NCI-H748 treated with DMSO at 0.1 percent for 48 hours (cell line): ENCODE data around the gene ZW10.
"Not testable (repeated sequence)": the region's sequence is repeated elsewhere in the genome, so short reads cannot be mapped to it uniquely, and the experiment has no call there.

ENCODE experiments used
- DNase-seq: peaks from one replicate; lab custom pipeline; 2025; lab: John Stamatoyannopoulos, UW

The ZW10 gene

DNA sequence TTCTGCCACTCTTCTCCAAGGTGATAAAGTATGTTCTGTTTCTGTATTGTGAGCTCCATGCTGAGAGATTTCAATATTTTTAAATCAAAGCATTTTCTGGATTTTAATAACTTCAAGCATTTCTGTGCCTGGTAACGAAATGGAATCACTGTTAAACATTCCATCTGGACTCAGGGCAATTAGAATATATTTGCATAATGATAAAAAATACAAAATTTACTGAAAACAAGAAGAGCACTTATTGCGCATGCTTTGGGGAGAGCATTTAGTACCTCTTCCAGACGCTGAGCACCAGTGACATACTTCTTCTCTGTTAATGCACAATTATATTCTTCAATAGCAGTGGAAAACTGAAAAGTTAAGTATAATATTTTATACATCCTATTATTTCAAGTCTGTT lies 13.3 kb downstream of the ZW10 start:
- DNase-seq = no peak

DNA sequence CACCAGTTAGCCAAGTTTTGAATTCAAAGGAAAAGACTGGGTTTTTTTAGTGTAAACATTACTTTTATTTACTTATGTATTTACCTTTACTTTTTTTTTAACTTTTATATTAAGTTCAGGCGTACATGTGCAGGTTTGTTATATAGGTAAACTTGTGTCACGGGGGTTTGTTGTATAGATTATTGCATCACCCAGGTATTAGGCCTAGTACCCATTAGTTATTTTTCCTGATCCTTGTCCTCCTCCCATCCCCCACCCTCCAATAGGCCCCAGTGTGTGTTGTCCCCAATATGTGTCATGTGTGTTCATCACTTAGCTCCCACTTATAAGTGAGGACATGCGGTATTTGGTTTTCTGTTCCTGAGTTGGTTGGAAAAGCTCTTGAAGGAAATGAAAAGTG lies 20.6 kb downstream of the ZW10 start:
- no peak for DNase-seq

DNA sequence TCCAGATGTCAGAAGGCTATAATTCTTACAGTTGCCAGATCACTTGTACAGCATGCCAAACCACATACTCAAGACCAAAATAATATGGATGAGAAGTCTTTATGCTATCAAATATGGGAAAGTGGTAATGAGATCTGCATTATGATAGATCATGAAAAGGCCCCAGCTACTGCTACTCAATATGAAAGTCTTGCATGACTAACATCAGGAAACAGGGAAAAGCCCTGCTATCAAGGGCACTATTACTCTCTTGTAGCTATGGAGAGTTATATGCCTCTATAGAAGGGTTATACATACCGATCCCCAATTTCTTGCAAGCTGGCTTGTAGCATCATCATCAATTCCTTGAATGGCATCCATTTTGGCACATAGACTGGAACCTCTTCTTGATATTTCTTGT lies 37.2 kb downstream of the ZW10 start:
- no peak for DNase-seq

DNA sequence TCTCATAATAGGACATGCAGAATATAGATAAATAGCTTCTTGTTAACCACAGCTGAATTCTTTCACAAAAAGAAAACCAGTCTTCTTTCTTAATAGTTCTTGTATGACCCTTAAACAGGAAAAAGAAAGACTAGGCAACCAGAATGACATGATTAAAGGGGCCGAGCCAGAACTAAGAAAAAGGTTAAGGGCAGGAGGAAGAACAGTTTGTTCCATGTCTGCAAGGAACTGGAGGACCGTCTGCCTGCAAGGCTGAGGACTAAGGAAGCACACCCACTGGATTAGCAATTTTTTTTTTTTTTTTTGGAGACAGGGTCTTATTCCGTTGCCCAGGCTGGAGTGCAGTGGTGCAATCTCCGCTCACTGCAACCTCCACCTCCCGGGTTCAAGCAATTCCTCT lies 41.4 kb downstream of the ZW10 start:
- no peak for DNase-seq

DNA sequence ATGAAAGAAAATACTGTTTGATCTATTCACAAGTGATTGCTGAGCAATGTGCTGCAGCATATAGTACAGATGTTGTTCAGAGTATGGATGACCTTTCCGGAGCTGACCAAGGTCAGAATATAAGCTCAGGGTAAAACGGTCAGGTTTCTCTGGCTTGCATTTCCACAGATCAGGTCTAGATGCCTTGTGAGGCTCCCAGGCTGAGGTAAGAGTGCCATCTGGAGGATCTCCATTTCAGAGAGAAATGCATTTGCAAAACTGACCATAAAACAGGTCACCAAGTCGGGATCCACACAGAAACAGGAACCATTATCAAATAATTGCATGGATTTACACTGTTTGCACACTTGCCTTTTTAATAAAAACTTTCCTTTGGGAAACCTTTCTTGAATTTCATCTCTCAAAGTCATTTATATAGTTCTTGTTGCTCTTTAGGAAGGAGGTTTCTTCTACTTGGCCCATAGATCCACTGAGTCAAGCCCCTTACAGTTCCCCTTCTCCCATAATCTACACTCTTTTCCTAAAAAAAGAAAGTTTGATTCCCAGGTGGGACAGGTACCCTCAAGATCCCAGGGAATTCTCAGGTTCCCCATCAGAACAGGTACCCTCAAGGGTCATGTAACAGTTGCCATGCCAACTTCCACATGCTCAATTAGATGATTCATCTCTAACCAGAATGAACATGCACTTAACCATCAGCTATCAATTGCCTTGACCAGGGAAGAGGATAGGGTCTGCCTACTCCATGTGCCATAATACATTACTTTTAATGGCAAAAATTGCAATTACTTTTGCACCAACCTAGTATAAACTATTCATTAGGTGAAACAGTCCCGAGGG lies 42.4 kb downstream of the ZW10 start:
- DNase-seq = peak; percentile 32

DNA sequence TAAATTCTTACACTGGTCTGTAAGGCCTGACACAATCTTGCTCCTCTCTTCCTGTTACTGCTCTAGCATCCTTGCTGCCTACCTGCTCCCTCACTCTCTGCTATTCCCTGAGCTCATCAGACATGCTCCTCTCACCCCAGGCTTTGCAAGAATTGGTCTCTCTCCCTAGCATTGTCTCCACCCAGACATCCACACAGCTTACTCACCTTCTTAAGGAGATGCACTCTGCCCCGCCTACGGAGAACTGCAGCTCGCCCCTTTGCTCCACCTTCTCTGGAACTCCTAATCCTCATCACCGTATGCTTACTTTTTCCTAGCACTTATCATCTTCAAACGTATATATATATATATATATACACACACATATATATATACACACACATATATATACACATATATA lies 44.0 kb downstream of the ZW10 start:
- no peak for DNase-seq

DNA sequence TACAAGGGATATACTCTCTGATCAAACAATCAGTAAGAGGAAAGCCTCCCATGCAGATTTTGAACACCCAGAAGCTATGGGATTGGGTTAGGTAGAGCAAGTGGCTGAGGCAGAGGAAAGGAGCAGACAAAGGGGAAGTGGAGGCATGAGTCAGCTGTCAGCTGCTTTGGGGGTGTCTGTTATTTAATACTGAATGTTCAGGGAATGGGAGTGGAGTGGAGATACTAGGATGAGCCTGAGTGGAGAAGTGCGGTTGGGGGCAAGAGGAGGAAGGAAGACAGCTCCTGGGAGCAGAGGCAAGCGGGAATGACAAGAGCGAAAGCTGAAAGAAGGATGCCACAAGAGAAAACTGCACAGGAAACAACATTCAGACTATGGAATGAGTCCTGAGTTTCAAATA lies 44.7 kb downstream of the ZW10 start:
- DNase-seq = no peak

DNA sequence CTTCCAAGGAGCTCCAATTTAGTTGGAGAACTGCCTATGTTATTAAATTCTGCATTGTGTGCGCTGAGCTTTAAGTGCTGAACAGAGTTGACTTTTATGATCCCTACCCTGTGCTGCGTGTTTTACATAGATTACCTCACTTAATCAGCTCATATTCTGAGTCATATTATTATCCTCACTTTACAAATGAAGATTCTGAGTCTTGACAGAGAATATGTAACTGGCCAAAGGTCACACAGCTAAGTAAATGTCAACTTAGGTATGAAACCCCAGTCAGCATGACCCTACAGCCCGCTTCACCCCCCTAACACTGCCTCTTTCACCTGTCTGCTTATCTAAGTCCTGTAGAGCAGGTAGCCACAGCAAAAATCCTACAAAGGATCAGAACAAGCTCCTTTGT lies 47.6 kb downstream of the ZW10 start:
- no peak for DNase-seq

DNA sequence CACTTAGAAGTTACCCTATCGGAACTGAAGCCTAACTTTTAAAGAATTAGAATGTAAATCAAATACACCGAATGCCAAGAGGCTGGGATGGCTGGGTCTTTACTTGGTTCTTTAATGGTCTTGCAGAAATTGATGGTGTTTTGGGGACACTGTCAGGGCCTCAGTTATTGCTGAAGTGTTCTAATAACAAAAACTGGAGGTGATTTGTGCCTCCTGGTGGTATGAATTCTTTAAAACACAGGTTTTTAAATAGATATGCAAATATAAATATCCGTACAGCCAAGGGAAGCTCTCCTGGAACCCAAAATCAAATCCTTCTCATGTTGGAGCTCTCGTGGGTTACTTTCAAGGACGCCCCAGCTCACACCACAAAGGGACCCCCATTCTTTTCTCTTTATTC lies 48.1 kb downstream of the ZW10 start:
- no peak for DNase-seq

DNA sequence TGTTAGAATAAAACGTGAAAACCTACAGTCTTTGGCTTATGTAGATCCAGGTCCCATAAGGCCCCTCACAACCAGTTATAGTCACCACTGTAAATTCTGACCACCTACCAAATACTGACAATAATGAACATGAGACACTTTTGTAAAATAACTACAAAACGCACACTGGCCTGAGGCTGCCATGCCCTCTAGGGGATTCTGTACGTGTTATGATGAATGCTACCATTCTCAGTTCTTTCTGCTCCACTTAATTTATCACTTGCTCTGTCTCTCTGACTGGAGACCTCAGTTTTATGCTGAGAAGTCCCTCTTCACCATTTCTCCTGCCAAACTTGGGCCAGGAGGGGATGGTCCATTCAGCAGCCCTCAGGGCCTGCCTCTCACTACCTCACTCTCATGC lies 48.7 kb downstream of the ZW10 start:
- DNase-seq = no peak

DNA sequence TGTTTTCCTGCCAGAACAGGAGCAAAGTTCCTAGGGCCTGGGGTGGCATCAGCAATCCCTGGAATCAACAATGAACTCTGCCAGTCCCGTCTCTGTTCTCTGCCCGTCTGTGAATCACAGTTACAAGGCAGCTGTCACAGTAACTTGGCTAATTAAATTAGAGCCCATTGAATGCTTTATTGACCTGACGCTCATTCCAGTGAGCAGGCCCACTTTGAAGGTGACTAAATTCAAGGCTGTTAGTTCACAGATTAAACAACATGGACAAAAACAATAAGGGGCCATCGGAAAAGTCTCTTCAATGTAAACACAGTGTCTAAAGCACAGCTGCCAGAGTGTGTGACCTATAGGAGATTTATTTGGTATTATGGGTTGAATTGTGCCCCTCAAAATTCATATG lies 49.7 kb downstream of the ZW10 start:
- DNase-seq = peak; percentile 50

DNA sequence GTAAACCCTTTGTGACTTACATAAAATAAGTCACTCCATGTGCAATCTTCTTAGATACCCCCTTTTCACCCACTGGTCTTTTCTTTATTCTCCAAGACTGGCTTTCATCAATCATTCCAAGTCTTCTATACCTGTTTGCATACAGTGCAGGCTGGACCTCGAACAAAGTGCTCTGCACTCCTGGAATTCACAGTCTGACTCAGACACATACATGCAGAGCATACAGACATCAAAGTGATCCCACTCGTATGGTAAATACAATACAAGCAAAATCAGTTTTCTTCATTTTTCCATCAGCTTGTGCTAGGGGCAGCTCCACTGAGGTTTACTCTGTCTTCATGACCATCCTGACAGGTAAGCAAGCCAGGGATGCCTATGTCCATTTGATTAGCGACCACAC lies 50.6 kb downstream of the ZW10 start:
- DNase-seq = no peak

DNA sequence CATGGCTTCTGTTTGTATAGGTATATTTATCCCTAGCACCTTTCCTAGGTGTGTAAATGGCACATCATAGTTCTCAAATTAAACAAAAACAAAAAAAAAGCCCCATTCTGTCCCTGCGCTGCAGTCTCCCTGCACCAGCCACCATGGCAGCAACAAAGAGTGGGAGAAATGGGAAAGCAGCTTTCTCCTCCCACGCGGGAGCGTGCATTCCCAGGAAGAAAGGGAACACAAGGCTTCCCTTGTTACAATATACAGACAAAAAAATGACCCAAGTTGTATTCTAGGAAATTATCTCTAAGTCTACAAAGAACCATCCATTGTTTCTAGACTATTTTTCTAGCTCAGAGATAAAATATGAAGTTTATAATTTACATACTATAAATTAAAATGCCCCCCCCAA lies 51.3 kb downstream of the ZW10 start:
- no peak for DNase-seq

DNA sequence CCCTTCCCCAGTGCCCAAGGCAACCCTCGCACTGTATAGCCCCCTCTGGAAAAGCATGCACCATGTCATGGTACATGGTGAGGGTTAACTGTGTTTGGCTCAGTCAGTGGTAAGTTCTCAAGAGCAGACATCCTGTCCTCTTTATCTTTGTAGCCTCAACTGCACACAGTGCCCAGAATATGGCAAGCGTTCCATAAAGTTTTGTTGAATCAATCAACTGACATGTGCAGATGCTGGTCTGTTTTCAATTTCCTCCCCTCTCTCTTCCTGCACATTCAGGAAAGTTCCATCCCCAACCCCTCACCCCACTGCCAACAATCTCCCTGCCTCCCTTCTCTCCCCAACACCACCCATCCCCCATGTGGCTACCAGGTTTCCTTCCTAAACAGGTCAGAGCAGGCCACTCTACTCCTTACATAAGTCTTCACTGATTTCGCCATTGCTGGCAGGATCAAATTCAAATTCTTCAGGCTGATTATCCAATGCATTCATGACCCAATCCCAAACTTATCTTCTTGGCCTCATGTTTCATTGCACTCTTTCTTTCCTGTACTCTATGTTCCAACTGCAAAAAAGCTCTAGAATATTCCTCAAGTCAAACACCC lies 51.9 kb downstream of the ZW10 start:
- no peak for DNase-seq

DNA sequence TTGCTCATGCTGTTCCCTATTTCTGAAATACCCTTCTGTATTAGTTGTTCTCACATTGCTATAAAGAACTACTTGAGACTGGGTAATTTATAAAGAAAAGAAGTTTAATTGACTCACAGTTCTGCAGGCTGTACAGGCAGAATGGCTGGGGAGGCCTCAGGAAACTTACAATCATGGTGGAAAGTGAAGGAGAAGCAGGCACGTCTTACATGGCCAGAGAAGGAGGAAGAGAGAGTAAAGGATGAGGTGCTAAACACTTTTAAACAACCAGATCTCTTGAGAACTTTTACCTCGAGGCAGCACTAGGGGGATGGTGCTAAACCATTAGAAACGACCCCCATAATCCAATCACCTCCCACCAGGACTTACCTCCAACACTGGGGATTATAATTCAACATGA lies 53.0 kb downstream of the ZW10 start:
- not testable (repeated sequence) for DNase-seq

DNA sequence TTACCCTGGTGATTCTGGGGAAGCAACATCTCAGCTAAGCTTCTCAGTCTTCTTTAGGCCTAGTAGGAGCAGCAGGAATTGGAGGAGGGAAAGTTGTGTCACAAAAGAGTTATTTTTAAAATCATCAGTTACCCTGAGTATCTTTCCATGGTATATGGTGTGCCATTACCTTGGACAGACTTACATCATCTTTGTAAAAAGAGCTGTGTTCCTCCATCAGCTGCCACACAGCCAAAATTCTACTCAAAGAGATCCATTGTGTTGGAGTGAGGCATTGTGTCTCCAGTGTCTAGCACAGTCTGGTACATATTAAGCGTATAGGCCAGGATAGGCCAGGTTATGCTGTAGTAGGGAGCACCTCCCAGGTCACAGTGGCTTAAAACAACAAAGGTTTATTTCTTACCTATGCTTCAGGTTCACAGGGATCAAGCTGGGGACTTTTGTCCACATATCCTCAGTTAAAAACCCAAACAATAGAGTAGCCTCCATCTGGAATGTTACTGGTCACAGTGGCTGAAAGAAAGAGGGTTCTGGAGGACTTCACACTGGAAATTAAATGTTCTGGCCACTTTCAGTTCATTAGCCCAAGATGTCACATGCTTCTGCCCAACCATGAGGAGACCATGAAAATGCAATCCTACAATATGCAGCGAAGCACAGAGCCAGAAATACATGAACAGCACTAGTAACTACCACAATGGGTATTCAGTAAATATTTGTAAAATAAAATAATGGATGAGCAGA lies 57.4 kb downstream of the ZW10 start:
- DNase-seq = no peak

DNA sequence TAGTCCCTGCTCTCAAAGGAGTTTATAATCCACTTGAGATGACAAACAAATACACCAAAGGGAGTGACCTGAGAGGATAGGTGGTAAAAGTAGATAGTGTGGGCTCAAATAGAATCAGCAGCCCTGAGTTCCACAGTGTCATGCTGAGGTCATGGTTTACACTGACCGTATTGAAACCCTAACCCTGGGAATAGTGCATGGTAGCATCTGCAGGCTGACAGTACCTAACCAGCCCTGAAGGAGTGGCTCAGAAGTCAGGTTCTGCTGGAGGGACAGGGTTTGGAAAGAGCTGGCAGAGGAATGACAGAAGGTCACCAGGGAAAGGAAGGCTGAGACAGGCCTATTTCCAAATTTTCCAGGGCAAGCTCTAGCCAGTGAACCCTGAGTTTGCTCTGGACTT lies 58.2 kb downstream of the ZW10 start:
- no peak for DNase-seq

DNA sequence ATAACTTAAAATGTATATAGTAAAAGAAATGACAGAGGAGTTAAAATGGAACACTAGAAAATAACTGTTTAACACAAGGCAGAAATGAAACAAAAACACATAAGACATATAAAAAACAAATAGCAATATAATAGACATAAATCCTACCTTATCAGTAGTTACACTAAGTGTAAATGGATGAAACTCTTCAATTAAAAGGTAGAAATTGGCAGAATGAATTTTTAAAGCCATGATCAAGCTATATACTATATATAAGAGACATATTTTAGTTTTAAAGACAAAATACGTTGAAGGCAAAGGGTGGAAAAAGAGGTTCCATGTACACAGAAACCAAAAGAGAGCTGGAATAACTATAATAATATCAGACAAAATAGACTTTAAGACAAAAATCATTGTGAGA lies 62.5 kb downstream of the ZW10 start:
- DNase-seq = no peak

DNA sequence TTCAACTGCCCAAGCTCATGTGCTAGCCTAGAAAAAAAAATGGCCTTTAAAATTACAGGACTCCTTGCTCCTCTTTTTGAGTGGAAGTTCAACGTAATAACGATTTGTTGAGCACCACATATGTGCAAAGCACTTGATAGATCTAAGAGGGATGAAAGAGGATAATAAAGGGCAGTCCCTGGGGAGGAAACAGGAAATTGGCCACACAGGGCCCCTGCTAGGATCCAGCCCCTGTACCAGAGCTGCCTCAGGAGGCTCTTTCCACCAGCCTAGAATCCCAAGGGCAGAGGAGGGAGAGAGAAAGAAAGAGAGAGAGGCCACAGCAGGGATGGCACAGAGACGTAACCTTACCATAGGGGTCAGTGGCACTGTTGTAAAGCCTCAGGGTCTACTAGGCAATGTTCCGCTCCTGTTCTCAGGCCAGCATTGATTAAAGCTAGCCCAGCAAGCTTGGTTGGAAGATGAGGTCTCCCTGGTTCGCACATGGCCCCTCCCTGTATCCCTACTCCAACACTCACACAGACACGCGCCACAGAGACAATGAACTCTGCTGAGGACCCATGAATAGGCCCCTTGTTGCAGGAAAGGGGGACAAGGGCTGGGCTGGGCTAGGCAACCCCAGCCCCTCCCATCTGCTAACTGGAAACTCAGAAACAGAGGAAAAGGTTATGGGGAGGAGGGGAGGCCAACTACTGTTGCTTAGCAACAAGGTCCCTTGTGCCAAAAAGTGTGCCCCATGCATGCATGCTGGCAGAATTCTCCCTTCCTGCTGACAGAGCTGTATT lies 67.4 kb downstream of the ZW10 start, which contains the start of gene TMPRSS5:
TMPRSS5 (minus strand) TSS at position 438 of the 785 bp plus-strand sequence; CDS start at position 354, 84 bp downstream.
- no peak for DNase-seq

DNA sequence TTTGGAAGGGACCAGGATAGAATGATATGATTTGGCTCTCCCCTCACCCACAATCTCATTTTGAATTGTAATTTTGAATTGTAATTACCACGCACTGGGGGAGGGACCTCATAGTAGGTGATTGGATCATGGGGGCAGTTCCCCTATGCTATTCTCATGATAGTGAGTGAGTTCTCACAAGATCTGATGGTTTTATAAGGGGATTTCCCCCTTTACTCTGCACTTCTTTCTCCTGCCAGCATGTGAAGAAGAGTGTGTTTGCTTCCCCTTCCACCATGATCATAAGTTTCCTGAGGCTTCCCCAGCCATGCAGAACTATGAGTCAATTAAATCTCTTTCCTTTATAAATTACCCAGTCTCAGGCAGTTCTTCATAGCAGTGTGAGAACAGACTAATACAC lies 69.9 kb downstream of the ZW10 start:
- DNase-seq = not testable (repeated sequence)

DNA sequence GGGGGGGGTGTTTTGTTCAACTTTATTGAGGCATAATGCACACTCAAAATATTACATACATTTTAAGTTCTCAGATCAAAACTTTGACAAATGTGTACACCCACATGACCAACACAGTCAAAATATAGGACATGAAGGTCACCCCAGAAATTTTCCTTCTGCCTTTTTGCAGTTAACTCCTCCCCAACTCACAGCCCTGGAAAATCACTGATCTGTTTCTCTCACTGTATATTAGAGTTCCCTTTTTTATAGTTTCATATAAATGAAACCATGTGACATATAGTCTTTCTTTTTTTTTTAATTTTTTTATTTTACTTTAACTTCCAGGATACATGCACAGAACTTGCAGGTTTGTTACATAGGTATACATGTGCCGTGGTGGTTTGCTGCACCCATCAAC lies 72.0 kb downstream of the ZW10 start:
- no peak for DNase-seq

DNA sequence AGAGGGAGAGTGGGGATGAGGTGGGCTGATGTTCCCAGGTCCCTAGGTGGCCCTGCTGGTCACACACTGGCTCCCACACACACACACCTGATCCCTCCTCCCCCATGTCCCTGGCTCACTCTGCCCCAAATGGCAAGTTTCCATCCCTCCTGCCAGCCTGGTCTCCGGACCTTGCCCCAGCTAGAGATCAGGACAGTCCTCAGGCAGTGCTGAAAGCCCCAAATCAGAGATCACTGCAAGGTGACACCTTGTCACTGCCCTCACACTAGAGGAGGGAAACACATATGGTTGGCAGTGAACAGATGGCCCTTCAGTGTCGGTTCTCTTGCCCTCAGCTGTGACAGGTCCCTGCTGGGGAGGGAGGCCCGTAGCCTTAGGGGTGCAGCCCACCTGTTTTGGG lies 75.0 kb downstream of the ZW10 start:
- DNase-seq = no peak
